ENCODE measurements around the gene PAK1. TPM values are rescaled to one million over a fixed set of nuclear protein-coding genes. Genes with fewer than 3 reads are reported as not detected.
A peak's percentile ranks its signal among the peaks of the same experiment; 100 is the strongest.

The PAK1 gene
- total RNA-seq, 1 experiment from 2014 or later, result 26.1 TPM

DNA sequence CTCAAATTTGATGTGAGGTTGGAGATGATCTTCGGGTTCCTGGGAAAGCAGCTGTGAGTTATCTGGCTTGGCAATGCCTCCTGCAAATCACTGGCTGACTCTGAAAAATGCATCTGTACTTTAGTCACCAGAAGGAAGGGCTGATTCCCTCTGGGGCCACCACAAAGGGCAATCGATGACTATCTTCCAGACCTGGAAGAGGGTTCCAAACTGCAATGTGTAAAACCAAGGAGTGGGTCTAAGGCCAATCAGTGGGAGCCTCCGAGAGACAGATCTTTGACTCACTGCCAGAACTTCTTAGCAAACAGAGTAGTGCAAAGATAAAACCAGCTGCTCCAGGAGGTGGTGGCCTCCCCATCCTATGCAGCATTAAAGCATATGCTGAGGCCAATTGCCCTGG, 29.1 kb upstream of the PAK1 start:
- BruUV-seq (replicated peaks), result no TSS peak
- TF ChIP-seq EZH2 (IDR thresholded peaks at IDR 0.05; ENCODE audit: low read length, unreplicated experiment) (no peak), EZH2phosphoT487 (IDR thresholded peaks at IDR 0.05; ENCODE audit: borderline replicate concordance, low read length) (no peak)
- TF ChIP-seq, protein P1, sequence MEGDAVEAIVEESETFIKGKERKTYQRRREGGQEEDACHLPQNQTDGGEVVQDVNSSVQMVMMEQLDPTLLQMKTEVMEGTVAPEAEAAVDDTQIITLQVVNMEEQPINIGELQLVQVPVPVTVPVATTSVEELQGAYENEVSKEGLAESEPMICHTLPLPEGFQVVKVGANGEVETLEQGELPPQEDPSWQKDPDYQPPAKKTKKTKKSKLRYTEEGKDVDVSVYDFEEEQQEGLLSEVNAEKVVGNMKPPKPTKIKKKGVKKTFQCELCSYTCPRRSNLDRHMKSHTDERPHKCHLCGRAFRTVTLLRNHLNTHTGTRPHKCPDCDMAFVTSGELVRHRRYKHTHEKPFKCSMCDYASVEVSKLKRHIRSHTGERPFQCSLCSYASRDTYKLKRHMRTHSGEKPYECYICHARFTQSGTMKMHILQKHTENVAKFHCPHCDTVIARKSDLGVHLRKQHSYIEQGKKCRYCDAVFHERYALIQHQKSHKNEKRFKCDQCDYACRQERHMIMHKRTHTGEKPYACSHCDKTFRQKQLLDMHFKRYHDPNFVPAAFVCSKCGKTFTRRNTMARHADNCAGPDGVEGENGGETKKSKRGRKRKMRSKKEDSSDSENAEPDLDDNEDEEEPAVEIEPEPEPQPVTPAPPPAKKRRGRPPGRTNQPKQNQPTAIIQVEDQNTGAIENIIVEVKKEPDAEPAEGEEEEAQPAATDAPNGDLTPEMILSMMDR (conservative IDR thresholded peaks at IDR 0.05; ENCODE audit: low read depth, low read length), result no peak
- Histone ChIP-seq H3K27me3 (ENCODE audit: low read length) (peaks cover 55% of the 10 kb centered on the region), H3K79me2 (ENCODE audit: low read length) (no peaks in the 10 kb centered on the region), H3F3A (ENCODE audit: low read length, unreplicated experiment) (no peaks in the 10 kb centered on the region), H3K4me2 (ENCODE audit: low read length) (no peak overlapping the region), H3K36me3 (ENCODE audit: low read depth, low read length) (no peaks in the 10 kb centered on the region), H3K4me1 (ENCODE audit: insufficient read depth, low read length) (peaks cover 13% of the 10 kb centered on the region), H3K9me2 (replicated peaks; ENCODE audit: low read length) (no peaks in the 10 kb centered on the region), H3K9ac (ENCODE audit: low read length) (no peak overlapping the region), H2AFZ (ENCODE audit: low read length) (no peak overlapping the region), H3K27ac (ENCODE audit: low read length) (no peak overlapping the region), H3K9me3 (ENCODE audit: low read length) (no peaks in the 10 kb centered on the region), H4K20me1 (ENCODE audit: low read length) (no peaks in the 10 kb centered on the region), H3K4me3 (ENCODE audit: low read length) (no peak overlapping the region)
- ATAC-seq (no peak; the same call in 1 of the 2 replicates), DNase-seq (peak; percentile 56)
- intact Hi-C loops (cut with micrococcal nuclease), result no loop called here
- POLR2A ChIA-PET (ENCODE audit: unreplicated experiment), result no interaction called here
- CTCF ChIA-PET, result no interaction called here

DNA sequence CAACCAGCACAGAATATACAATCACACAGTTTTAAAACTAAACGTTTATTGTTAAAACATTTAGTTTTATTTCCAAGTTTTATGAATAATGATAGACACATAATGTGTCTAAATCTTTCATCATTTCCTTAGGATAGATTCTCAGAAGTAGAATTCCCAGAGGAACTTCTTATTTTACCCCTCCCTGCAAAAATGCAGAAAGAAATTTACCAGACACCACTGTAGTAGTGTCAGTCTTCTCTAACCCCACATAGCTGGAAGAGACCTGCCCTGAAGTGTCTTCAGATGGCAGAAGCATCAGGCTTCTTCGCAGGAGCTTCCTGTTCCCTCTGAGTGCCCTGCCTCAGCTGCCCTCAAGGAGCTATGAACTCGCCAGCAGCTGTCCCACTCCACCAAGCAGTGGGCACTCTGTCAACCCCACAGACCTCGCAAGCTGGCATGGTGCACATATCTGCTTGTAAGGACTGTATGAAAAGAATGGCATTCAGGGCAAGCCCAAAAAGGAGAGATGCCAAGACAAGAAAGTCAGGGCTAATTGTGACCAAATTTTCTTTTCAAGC, 28.5 kb upstream of the PAK1 start:
- Histone ChIP-seq H3K9me2 (replicated peaks; ENCODE audit: low read length) (no peaks in the 10 kb centered on the region), H4K20me1 (ENCODE audit: low read length) (no peaks in the 10 kb centered on the region), H3K27me3 (ENCODE audit: low read length) (peaks cover 55% of the 10 kb centered on the region), H3K79me2 (ENCODE audit: low read length) (no peaks in the 10 kb centered on the region), H3F3A (ENCODE audit: low read length, unreplicated experiment) (no peaks in the 10 kb centered on the region), H3K9ac (ENCODE audit: low read length) (no peak overlapping the region), H3K4me1 (ENCODE audit: insufficient read depth, low read length) (peaks cover 13% of the 10 kb centered on the region), H3K27ac (ENCODE audit: low read length) (no peak overlapping the region), H3K4me3 (ENCODE audit: low read length) (no peak overlapping the region), H3K4me2 (ENCODE audit: low read length) (no peak overlapping the region), H2AFZ (ENCODE audit: low read length) (no peak overlapping the region), H3K9me3 (ENCODE audit: low read length) (no peaks in the 10 kb centered on the region), H3K36me3 (ENCODE audit: low read depth, low read length) (no peaks in the 10 kb centered on the region)
- ATAC-seq, result no peak
- intact Hi-C loops (cut with micrococcal nuclease), result no loop called here
- no peak for DNase-seq
- ChIA-PET POLR2A (ENCODE audit: unreplicated experiment) (no interaction called here), CTCF (no interaction called here)
- BruUV-seq (replicated peaks), result no TSS peak
- no peak for TF ChIP-seq EZH2phosphoT487 (IDR thresholded peaks at IDR 0.05; ENCODE audit: borderline replicate concordance, low read length)
- TF ChIP-seq, protein P1 (conservative IDR thresholded peaks at IDR 0.05; ENCODE audit: low read depth, low read length), result no peak
- TF ChIP-seq EZH2 (IDR thresholded peaks at IDR 0.05; ENCODE audit: low read length, unreplicated experiment), result no peak

DNA sequence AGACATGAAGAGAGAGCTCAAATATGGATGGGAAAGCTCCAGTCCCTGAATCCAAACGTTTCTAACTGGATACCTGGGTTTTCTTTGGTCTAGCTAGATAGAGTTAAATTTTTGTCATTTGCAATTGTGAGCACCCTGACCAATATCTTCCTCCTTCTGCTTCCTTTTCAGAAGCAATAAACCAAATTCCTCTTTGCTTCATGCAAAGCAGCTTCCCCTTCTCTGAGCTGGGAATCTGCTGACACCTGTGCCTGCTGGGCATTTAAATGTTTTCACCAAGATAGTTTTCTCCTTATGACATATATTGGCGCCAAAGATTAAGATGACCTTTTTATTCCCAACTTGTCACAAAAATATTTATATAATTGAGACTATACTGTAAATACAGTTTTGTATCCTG, 27.9 kb upstream of the PAK1 start:
- Histone ChIP-seq H3K9ac (ENCODE audit: low read length) (no peak overlapping the region), H3K36me3 (ENCODE audit: low read depth, low read length) (no peaks in the 10 kb centered on the region), H3K4me3 (ENCODE audit: low read length) (no peak overlapping the region), H3K4me1 (ENCODE audit: insufficient read depth, low read length) (peaks cover 7% of the 10 kb centered on the region), H3K27ac (ENCODE audit: low read length) (no peak overlapping the region), H2AFZ (ENCODE audit: low read length) (no peak overlapping the region), H3K4me2 (ENCODE audit: low read length) (no peak overlapping the region), H3K27me3 (ENCODE audit: low read length) (peaks cover 55% of the 10 kb centered on the region), H3K9me3 (ENCODE audit: low read length) (no peaks in the 10 kb centered on the region), H3F3A (ENCODE audit: low read length, unreplicated experiment) (no peaks in the 10 kb centered on the region), H4K20me1 (ENCODE audit: low read length) (no peaks in the 10 kb centered on the region), H3K79me2 (ENCODE audit: low read length) (no peaks in the 10 kb centered on the region), H3K9me2 (replicated peaks; ENCODE audit: low read length) (no peaks in the 10 kb centered on the region)
- TF ChIP-seq, protein P1 (conservative IDR thresholded peaks at IDR 0.05; ENCODE audit: low read depth, low read length), result no peak
- TF ChIP-seq EZH2phosphoT487 (IDR thresholded peaks at IDR 0.05; ENCODE audit: borderline replicate concordance, low read length) (no peak), EZH2 (IDR thresholded peaks at IDR 0.05; ENCODE audit: low read length, unreplicated experiment) (no peak)
- ATAC-seq, result no peak
- DNase-seq, result no peak
- CTCF ChIA-PET, result no interaction called here
- intact Hi-C loops (cut with micrococcal nuclease), result no loop called here
- BruUV-seq (replicated peaks), result no TSS peak
- POLR2A ChIA-PET (ENCODE audit: unreplicated experiment), result no interaction called here
